GM12892 (cell line): Measurements from ENCODE around the gene HBM.

Experiments
- POLR2A ChIP-seq: IDR thresholded peaks from 2 replicates; pipeline ENCODE4 v1.6.1; 2011; ENCODE audit warnings: low read depth, low read length, control low read depth
- POLR2AphosphoS5 ChIP-seq: IDR thresholded peaks from 2 replicates; pipeline ENCODE4 v1.6.1; 2011; ENCODE audit warnings: low read depth, low read length, control low read depth

DNA sequence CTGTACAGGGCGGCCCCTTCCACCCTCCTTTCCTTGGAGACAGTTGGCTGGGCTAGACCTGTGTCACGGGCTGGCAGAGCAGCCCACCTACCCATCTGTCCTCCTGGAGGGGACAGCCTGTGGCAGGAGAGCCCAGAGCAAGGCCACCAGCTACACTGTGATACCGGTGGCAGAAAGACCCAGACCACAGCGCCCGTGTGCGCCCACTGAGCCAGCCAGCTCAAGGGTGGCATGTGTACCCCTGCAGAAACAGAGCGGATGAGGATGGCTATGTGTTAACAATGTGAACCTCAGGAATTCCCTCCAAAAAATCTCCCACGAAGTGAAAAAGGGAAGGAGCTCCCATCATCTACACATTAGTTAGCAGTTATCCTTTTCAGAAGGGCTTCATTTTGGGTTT, 21.6 kb downstream of the HBM start:
- TF ChIP-seq POLR2AphosphoS5 (no peak), POLR2A (no peak)
